ENCODE measurements around the gene ZNF462. TPM values are rescaled to one million over a fixed set of nuclear protein-coding genes. Genes with fewer than 3 reads are reported as not detected.

Gene ZNF462
- total and polyA plus RNA-seq, 2 of the 13 experiments (the other 11 are each of a cell fraction or from before 2014, with no cell fraction given): not detected

GRCh38 chr9:106928350-106928749, 65.4 kb downstream of the ZNF462 start (continued):
- no peak for TF ChIP-seq ZNF251 (CRISPR knock-in tag; IDR thresholded peaks at IDR 0.05)
- TF ChIP-seq ZFP41 (CRISPR knock-in tag; IDR thresholded peaks at IDR 0.05; ENCODE audit: borderline replicate concordance): no peak
- TF ChIP-seq KLF9 (CRISPR knock-in tag; IDR thresholded peaks at IDR 0.05; ENCODE audit: low read depth): no peak
- TF ChIP-seq ZNF577 (CRISPR knock-in tag; IDR thresholded peaks at IDR 0.05; ENCODE audit: borderline replicate concordance, low read depth): no peak
- no peak for TF ChIP-seq ZFP1 (CRISPR knock-in tag; IDR thresholded peaks at IDR 0.05)
- no peak for TF ChIP-seq TFDP2 (CRISPR knock-in tag; IDR thresholded peaks at IDR 0.05)

GRCh38 chr9:106929471-106930177, 66.7 kb downstream of the ZNF462 start:
- 0 out of 2 replicates have a peak, but pooled peaks cover 5% of the 10 kb centered on the region for H3K4me1 ChIP-seq (ENCODE audit: insufficient read depth, low read length)
- H3K4me3 ChIP-seq (replicated peaks in 1 of 3; ENCODE audit: insufficient read depth in 1 of 3, low read depth in 2 of 3, low read length in 3 of 3): no peak overlapping the region
- DNase-seq (ENCODE audit: low spot score) (no peak), FAIRE-seq (no peak), ATAC-seq (no peak)
- H3K27me3 ChIP-seq (ENCODE audit: control insufficient read depth in 1 of 2, insufficient read depth in 2 of 2, low read length in 2 of 2): peaks cover 0 to 2% of the 10 kb centered on the region in 2 experiments; a peak in 1 of 5 replicates
- H3K9ac ChIP-seq (ENCODE audit: insufficient read depth, low read depth, low read length): no peak overlapping the region
- no peak overlapping the region for H3K4me2 ChIP-seq (ENCODE audit: low read depth, low read length)
- H3K36me3 ChIP-seq (replicated peaks in 1 of 2; ENCODE audit: control insufficient read depth in 1 of 2, insufficient read depth in 2 of 2, low read length in 2 of 2): no peaks in the 10 kb centered on the region
- ChIA-PET POLR2A (no interaction called here), CTCF (ENCODE audit: low intra/inter-chr PET ratio, low total read pairs) (no interaction called here)
- in situ Hi-C loops (cut with HindIII; ENCODE audit: extremely low pct_ligation_motif_present, low pct_unique_long_range_greater_than_20kb) (no loop called here), intact Hi-C loops (cut with micrococcal nuclease; ENCODE audit: unreplicated experiment) (no loop called here)
- BruUV-seq (replicated peaks): no TSS peak
- H3K79me2 ChIP-seq (ENCODE audit: insufficient read depth, low read length): no peaks in the 10 kb centered on the region
- 24% methylated on average over 10 of the region's 11 CpGs for WGBS (ENCODE audit: low lambda C conversion rate)
- H2AFZ ChIP-seq (ENCODE audit: low read length): no peak overlapping the region
- no peaks in the 10 kb centered on the region for H4K20me1 ChIP-seq (ENCODE audit: insufficient read depth, low read length)
- H3K9me3 ChIP-seq (ENCODE audit: low read length): no peaks in the 10 kb centered on the region
- H3K27ac ChIP-seq (ENCODE audit: extremely low read length, insufficient read depth, low read length): no peak overlapping the region
- no peak for TF ChIP-seq KDM1A (CRISPR knock-in tag; IDR thresholded peaks at IDR 0.05)
- TF ChIP-seq ATF7 (IDR thresholded peaks at IDR 0.05): no peak
- no peak for TF ChIP-seq ATF7 (CRISPR knock-in tag; IDR thresholded peaks at IDR 0.05)
- no peak for TF ChIP-seq ZNF225 (CRISPR knock-in tag; IDR thresholded peaks at IDR 0.05)
- TF ChIP-seq BCLAF1 (IDR thresholded peaks at IDR 0.05): no peak
- no peak for TF ChIP-seq ATF4 (CRISPR knock-in tag; IDR thresholded peaks at IDR 0.05)
- TF ChIP-seq ZFAT (CRISPR knock-in tag; conservative IDR thresholded peaks at IDR 0.05): no peak
- TF ChIP-seq TSC22D2 (CRISPR knock-in tag; IDR thresholded peaks at IDR 0.05; ENCODE audit: borderline replicate concordance): no peak
- TF ChIP-seq ZNF577 (CRISPR knock-in tag; IDR thresholded peaks at IDR 0.05; ENCODE audit: borderline replicate concordance, low read depth): no peak
- no peak for TF ChIP-seq MXI1 (IDR thresholded peaks at IDR 0.05; ENCODE audit: borderline replicate concordance, low read depth, low read length)
- TF ChIP-seq ZNF552 (CRISPR knock-in tag; IDR thresholded peaks at IDR 0.05; ENCODE audit: borderline replicate concordance): no peak
- no peak for TF ChIP-seq HDAC2 (CRISPR knock-in tag; IDR thresholded peaks at IDR 0.05)
- TF ChIP-seq ATAD3A (CRISPR knock-in tag; IDR thresholded peaks at IDR 0.05): no peak
- TF ChIP-seq ZNF468 (CRISPR knock-in tag; IDR thresholded peaks at IDR 0.05): no peak
- TF ChIP-seq ZNF839 (CRISPR knock-in tag; IDR thresholded peaks at IDR 0.05; ENCODE audit: borderline replicate concordance): no peak
